Fibroblast of lung (primary cell): ENCODE measurements around the gene PBX4.

Experiments used
- CTCF ChIP-seq, 2 donors: IDR thresholded peaks in 1 of 2; conservative IDR thresholded peaks in 1 of 2; 1 replicate in 1 of 2; 2 replicates in 1 of 2; pipeline ENCODE4 v1.5.1; 2011 to 2012; ENCODE audit warnings: low read length in 2 of 2, control low read depth in 1 of 2, inconsistent platforms in 1 of 2, low read depth in 1 of 2, mild to moderate bottlenecking in 1 of 2
- EZH2 ChIP-seq: IDR thresholded peaks from 2 replicates; pipeline ENCODE4 v1.5.1; 2012; ENCODE audit warnings: low read length, control low read depth, mild to moderate bottlenecking; ENCODE audit errors: missing control alignments

GRCh38 chr19:19544257-19544953 is 74.1 kb downstream of the PBX4 start:
- TF ChIP-seq CTCF (conservative IDR thresholded peaks at IDR 0.05 in 1 of 2, IDR thresholded peaks at IDR 0.05 in 1 of 2; ENCODE audit: low read depth in 1 of 2, low read length in 2 of 2) (no peak), EZH2 (no peak)
